ENCODE results near the gene STK40. TPM values are rescaled to one million over a fixed set of nuclear protein-coding genes. Genes with fewer than 3 reads are reported as not detected.
A peak's percentile ranks its signal among the peaks of the same experiment; 100 is the strongest.

STK40 gene
- total and polyA plus RNA-seq, 2 donors from 2014 or later, result 30.9 to 39.2 TPM

GRCh38 chr1:36339215-36339614, 46.5 kb downstream of the STK40 start:
- peaks cover 0 to 12% (median 2%) of the 10 kb centered on the region in 3 donors for H3K36me3 ChIP-seq (ENCODE audit: control insufficient read depth in 2 of 3, insufficient read depth in 3 of 3, low read length in 3 of 3)
- peak in 1 of 5 donors; percentile 29 for DNase-seq
- peaks cover 0 to 17% (median 0%) of the 10 kb centered on the region in 3 donors for H3K4me1 ChIP-seq (ENCODE audit: control insufficient read depth in 2 of 3, insufficient read depth in 2 of 3, low read depth in 1 of 3, low read length in 3 of 3)
- FAIRE-seq, result no peak
- H3K27me3 ChIP-seq (ENCODE audit: control insufficient read depth, insufficient read depth, low read length), result no peaks in the 10 kb centered on the region
- H3K4me3 ChIP-seq (ENCODE audit: low read length in 3 of 3), result no peak overlapping the region
- no peak overlapping the region for H3K9ac ChIP-seq (ENCODE audit: low read length in 3 of 3)
- no peak overlapping the region for H3K27ac ChIP-seq (ENCODE audit: low read depth in 2 of 2, low read length in 2 of 2)
- H3K9me3 ChIP-seq (ENCODE audit: control insufficient read depth in 2 of 3, insufficient read depth in 1 of 3, low read length in 3 of 3), result no peaks in the 10 kb centered on the region
- intact Hi-C loops (cut with DNase I), result no loop called here
- TF ChIP-seq CTCF (IDR thresholded peaks at IDR 0.05; ENCODE audit: borderline replicate concordance, extremely low read depth, insufficient read depth), result no peak

GRCh38 chr1:36337830-36338229, 47.9 kb downstream of the STK40 start:
- Histone ChIP-seq H3K4me1 (ENCODE audit: control insufficient read depth in 2 of 3, insufficient read depth in 2 of 3, low read depth in 1 of 3, low read length in 3 of 3) (peaks cover 0 to 17% (median 0%) of the 10 kb centered on the region in 3 donors), H3K9me3 (ENCODE audit: control insufficient read depth in 2 of 3, insufficient read depth in 1 of 3, low read length in 3 of 3) (no peaks in the 10 kb centered on the region), H3K36me3 (ENCODE audit: control insufficient read depth in 2 of 3, insufficient read depth in 3 of 3, low read length in 3 of 3) (peaks cover 0 to 4% (median 2%) of the 10 kb centered on the region in 3 donors), H3K27ac (ENCODE audit: low read depth in 2 of 2, low read length in 2 of 2) (no peak overlapping the region), H3K4me3 (ENCODE audit: low read length in 3 of 3) (no peak overlapping the region), H3K27me3 (ENCODE audit: control insufficient read depth, insufficient read depth, low read length) (no peaks in the 10 kb centered on the region), H3K9ac (ENCODE audit: low read length in 3 of 3) (no peak overlapping the region)
- intact Hi-C loops (cut with DNase I), result no loop called here
- no peak for TF ChIP-seq CTCF (IDR thresholded peaks at IDR 0.05; ENCODE audit: borderline replicate concordance, extremely low read depth, insufficient read depth)
- FAIRE-seq, result no peak
- DNase-seq, result no peak

- intact Hi-C loops (cut with DNase I), result no loop called here
- Histone ChIP-seq H3K36me3 (ENCODE audit: control insufficient read depth in 2 of 3, insufficient read depth in 3 of 3, low read length in 3 of 3) (no peaks in the 10 kb centered on the region), H3K27me3 (ENCODE audit: control insufficient read depth, insufficient read depth, low read length) (no peaks in the 10 kb centered on the region), H3K27ac (ENCODE audit: low read depth in 2 of 2, low read length in 2 of 2) (no peak overlapping the region), H3K9ac (ENCODE audit: low read length in 3 of 3) (no peak overlapping the region), H3K4me1 (ENCODE audit: control insufficient read depth in 2 of 3, insufficient read depth in 2 of 3, low read depth in 1 of 3, low read length in 3 of 3) (peaks cover 0 to 9% (median 3%) of the 10 kb centered on the region in 3 donors), H3K9me3 (ENCODE audit: control insufficient read depth in 2 of 3, insufficient read depth in 1 of 3, low read length in 3 of 3) (no peaks in the 10 kb centered on the region), H3K4me3 (ENCODE audit: low read length in 3 of 3) (no peak overlapping the region)
- TF ChIP-seq CTCF (IDR thresholded peaks at IDR 0.05; ENCODE audit: borderline replicate concordance, extremely low read depth, insufficient read depth), result no peak
- DNase-seq (no peak), FAIRE-seq (no peak)
These were observed 54.8 kb downstream of the STK40 start for GRCh38 chr1:36330940-36331339.

GRCh38 chr1:36329817-36330216, 55.9 kb downstream of the STK40 start:
- no peak for FAIRE-seq
- no peak for TF ChIP-seq CTCF (IDR thresholded peaks at IDR 0.05; ENCODE audit: borderline replicate concordance, extremely low read depth, insufficient read depth)
- no peak overlapping the region for H3K4me3 ChIP-seq (ENCODE audit: low read length in 3 of 3)

More at GRCh38 chr1:36329817-36330216, 55.9 kb downstream of the STK40 start:
- no peaks in the 10 kb centered on the region for H3K27me3 ChIP-seq (ENCODE audit: control insufficient read depth, insufficient read depth, low read length)
- intact Hi-C loops (cut with DNase I), result no loop called here
- H3K36me3 ChIP-seq (ENCODE audit: control insufficient read depth in 2 of 3, insufficient read depth in 3 of 3, low read length in 3 of 3), result no peaks in the 10 kb centered on the region
- H3K27ac ChIP-seq (ENCODE audit: low read depth in 2 of 2, low read length in 2 of 2), result no peak overlapping the region
- H3K9me3 ChIP-seq (ENCODE audit: control insufficient read depth in 2 of 3, insufficient read depth in 1 of 3, low read length in 3 of 3), result no peaks in the 10 kb centered on the region
- no peak overlapping the region for H3K9ac ChIP-seq (ENCODE audit: low read length in 3 of 3)
- DNase-seq, result no peak
- H3K4me1 ChIP-seq (ENCODE audit: control insufficient read depth in 2 of 3, insufficient read depth in 2 of 3, low read depth in 1 of 3, low read length in 3 of 3), result peaks cover 3 to 9% (median 5%) of the 10 kb centered on the region in 3 donors
